Measurements from ENCODE around the gene DPP6.
"Not testable (repeated sequence)": the region's sequence is repeated elsewhere in the genome, so short reads cannot be mapped to it uniquely, and the experiment has no call there.

DPP6 gene

DNA sequence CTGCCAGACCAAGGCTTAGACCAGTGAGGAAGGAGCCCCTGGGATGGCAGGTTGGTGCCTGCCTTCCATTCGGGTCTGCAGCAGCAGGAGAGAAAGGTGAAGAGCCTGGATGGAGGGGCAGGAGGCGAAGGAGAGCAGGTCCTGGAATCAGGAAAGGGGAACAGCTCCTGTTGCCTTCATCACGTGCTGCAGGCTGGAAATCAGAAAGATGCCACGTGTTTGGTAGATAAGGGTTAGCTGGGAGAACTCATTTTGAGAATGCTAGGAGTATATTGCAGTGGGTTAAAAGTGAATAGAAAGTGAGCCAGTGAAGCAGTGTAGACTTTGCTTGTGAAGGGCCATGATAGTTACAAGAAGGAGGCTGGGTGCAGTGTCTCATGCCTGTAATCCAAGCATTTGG, 579.0 kb downstream of the DPP6 start:
- DNase-seq: no peak

DNA sequence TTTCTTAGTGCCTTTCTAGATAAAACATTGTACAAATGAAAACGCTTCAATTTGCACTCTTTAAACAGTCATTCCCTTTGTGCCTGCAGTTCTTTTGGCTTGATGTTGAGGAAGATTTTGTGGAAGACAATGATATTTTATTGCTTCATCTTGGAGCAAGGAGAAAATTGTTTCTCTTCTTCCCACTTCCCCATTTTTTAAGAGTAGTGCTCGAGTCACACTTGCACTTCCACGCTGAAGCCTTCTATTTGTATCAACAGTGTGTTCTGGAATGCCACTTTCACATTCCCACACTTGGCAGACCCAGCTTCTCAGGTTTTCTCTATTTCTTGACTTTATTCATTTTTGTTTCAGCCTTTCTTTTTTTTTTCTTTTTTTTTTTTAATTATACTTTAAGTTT, 581.4 kb downstream of the DPP6 start:
- no peak for DNase-seq

GRCh38 chr7:154638286-154638685, 586.1 kb downstream of the DPP6 start:
- DNase-seq: no peak

DNA sequence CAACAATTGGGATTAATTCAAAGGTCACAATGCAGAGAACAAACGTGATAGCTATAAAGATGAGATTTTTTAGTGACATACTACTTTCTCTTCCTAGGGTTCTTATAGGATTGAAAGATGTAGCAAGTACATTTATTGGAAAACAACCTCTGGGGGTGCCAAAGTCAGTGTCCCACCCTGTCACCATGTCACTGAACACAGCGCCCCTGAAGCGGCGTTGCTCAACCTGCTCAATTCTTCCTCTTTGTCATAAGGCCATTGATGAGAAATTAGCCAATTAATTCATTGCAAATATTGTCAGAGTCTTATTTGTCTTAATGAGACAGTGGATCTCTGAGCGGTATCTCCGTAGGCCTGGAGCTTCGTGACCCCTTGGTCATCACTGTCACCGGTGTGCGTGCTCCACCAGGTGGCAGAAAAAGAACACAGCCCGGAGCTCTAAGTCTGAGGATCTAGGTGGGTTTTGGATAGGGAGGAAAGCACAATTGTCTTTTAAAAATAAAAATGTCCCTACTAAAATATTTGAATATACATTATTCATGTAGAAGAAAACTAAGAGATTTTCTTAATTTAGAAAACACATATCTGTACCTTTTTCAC, 588.2 kb downstream of the DPP6 start:
- no peak for DNase-seq

DNA sequence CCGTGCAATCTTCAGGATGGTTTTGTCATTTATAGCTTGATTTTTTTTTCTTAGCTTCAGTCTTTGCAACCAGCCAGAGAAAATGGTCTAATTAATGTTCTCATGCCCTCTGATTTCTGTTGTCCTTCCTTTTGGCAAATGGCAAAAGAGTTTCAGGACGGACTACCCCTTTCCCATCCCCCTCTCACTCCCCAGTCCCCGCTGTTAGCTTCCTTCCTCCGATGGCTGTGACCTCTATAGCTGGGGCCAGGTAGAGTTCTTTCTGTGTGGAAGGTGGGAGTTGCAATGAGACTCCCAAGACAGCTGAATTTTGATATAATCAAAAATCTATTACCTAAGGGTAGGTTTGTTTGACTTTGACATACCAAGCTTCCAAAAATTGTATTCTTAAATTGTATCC, 588.7 kb downstream of the DPP6 start:
- no peak for DNase-seq

GRCh38 chr7:154644366-154644765, 592.2 kb downstream of the DPP6 start:
- no peak for DNase-seq

GRCh38 chr7:154646126-154647013, 594.2 kb downstream of the DPP6 start:
- DNase-seq: no peak

- no peak for DNase-seq
Measured at GRCh38 chr7:154647625-154648024, 595.4 kb downstream of the DPP6 start.

GRCh38 chr7:154649015-154649414, 596.8 kb downstream of the DPP6 start:
- no peak for DNase-seq

GRCh38 chr7:154649434-154649833, 597.2 kb downstream of the DPP6 start:
- no peak for DNase-seq

DNA sequence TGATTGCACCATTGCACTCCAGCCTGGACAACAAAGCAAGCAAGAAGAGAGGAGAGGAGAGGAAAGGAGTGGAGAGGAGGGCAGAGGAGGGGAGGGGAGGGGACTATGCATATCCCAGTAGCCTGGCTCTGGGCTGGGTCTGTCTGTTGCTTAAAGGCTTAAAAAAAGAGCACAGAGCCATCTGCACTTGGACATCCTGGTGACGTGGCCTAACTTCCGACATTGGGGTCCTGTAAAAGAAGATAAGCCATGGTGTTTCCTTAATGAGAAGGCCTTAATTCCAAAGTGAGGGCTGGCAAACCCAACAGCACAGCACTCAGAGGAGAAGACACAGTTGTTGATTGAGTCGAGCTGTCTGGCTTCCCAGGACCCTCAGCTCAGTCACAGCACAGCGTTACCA, 598.1 kb downstream of the DPP6 start:
- DNase-seq: no peak

GRCh38 chr7:154651501-154651900, 599.3 kb downstream of the DPP6 start:
- DNase-seq: no peak

- no peak for DNase-seq
Measured at GRCh38 chr7:154652564-154652963, 600.4 kb downstream of the DPP6 start.

GRCh38 chr7:154653281-154653680, 601.1 kb downstream of the DPP6 start:
- no peak for DNase-seq

DNA sequence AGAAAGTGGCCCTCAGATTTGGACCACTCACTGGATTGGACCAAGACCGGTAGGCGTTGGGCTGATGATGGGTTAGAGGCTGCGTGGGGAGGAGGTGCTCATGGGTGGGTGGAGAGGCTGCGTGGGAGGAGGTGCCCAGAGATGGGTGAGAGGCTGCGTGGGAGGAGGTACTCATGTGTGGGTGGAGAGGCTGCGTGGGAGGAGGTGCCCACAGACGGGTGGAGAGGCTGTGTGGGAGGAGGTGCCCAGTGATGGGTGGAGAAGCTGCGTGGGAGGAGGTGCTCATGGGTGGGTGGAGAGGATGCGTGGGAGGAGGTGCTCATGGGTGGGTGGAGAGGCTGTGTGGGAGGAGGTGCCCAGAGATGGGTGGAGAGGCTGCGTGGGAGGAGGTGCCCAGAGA, 604.4 kb downstream of the DPP6 start:
- no peak for DNase-seq

- DNase-seq: no peak
Measured at GRCh38 chr7:154666768-154667167, 614.6 kb downstream of the DPP6 start.

GRCh38 chr7:154672659-154673415, 620.6 kb downstream of the DPP6 start:
- DNase-seq: no peak

GRCh38 chr7:154674191-154674590, 622.0 kb downstream of the DPP6 start:
- no peak for DNase-seq

DNA sequence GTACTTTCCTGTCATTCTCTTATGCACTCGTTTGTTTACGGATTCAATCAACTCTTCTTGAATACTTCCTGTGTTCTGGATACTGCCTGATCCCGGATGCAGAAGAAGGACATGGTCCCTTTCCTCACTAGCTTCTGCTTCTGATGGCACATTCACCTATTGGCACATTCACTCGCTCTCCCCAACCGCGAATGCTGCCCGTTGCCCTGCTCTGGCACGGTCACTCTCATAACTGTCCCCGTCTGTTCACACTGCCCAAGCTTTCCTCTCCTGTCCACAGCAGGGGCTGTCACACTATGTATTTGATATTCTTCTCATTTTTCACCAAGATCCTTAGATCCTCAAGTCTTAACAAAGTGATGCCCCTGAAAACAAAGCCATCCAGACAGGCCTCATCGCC, 623.4 kb downstream of the DPP6 start:
- no peak for DNase-seq

DNA sequence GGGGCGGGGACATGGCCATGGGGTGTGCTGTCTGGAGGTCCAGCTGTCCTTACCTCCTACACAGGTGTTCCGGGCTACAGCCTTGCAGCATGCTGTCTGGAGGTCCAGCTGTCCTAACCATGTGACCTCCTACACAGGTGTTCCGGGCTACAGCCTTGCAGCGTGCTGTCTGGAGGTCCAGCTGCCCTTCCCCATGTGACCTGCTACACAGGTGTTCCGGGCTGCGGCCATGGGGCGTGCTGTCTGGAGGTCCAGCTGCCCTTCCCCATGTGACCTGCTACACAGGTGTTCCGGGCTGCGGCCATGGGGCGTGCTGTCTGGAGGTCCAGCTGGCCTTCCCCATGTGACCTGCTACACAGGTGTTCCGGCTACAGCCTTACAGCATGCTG, 623.8 kb downstream of the DPP6 start:
- not testable (repeated sequence) for DNase-seq

GRCh38 chr7:154676422-154677073, 624.4 kb downstream of the DPP6 start:
- no peak for DNase-seq

DNA sequence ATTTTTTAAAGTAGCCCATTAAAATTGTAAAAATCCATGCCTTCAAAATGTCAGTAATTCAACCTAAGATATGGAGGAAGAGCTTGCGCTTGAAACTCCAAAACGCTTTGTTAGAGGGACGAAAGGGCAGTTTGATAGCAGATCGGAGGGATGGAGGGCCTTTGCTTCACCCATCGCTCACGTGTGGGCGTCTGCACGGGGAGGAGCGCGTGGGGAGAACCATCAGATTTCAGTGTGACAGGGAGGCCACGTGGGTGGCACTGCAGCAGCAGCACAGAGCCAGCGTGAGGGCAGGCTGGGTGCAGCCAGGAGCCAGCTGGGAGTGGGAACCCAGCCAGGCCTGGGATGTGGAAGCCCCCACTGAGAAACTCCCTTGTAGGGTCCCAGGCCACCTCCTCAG, 625.3 kb downstream of the DPP6 start:
- no peak for DNase-seq

GRCh38 chr7:154678001-154678550, 625.9 kb downstream of the DPP6 start:
- not testable (repeated sequence) for DNase-seq

Data from GF-D8 (cell line).